Hepatocyte (in vitro differentiated cells): ENCODE results near the gene PAM. TPM values are rescaled to one million over a fixed set of nuclear protein-coding genes. Genes with fewer than 3 reads are reported as not detected.
"Not testable (repeated sequence)": the region's sequence is repeated elsewhere in the genome, so short reads cannot be mapped to it uniquely, and the experiment has no call there.

Source experiments
- DNase-seq: peaks from one replicate; pipeline ENCODE4 v3.0.0-alpha.2; 2016; ENCODE audit warnings: low spot score
- H2AFZ ChIP-seq: fragments of 200-600 bp; sonication (generic); 2 replicates; pipeline ENCODE4 v1.6.0; 2016; ENCODE audit warnings: antibody characterized with exemption, mild to moderate bottlenecking
- H3K27ac ChIP-seq: fragments of 200-600 bp; sonication (generic); 2 replicates; pipeline ENCODE4 v1.5.1; 2016; ENCODE audit warnings: mild to moderate bottlenecking
- H3K27me3 ChIP-seq: fragments of 200-600 bp; sonication (generic); 2 replicates; pipeline ENCODE4 v1.6.1; 2016
- H3K36me3 ChIP-seq: fragments of 200-600 bp; sonication (generic); replicated peaks from 2 replicates; pipeline ENCODE4 v1.5.1; 2016; ENCODE audit warnings: low read depth; ENCODE audit not compliant: insufficient read depth
- H3K4me1 ChIP-seq: fragments of 200-600 bp; sonication (generic); 2 replicates; pipeline ENCODE4 v1.5.1; 2016; ENCODE audit warnings: mild to moderate bottlenecking, moderate library complexity; ENCODE audit not compliant: insufficient read depth
- H3K4me2 ChIP-seq: fragments of 200-600 bp; sonication (generic); 2 replicates; pipeline ENCODE4 v1.6.0; 2016
- H3K4me3 ChIP-seq: fragments of 200-600 bp; sonication (generic); 2 replicates; pipeline ENCODE4 v1.5.1; 2016; ENCODE audit warnings: mild to moderate bottlenecking
- H3K79me2 ChIP-seq: fragments of 200-600 bp; sonication (generic); 2 replicates; pipeline ENCODE4 v1.6.0; 2017; ENCODE audit warnings: mild to moderate bottlenecking
- H3K9me2 ChIP-seq: fragments of 200-600 bp; sonication (generic); replicated peaks from 2 replicates; pipeline ENCODE4 v1.6.0; 2017; ENCODE audit warnings: mild to moderate bottlenecking; ENCODE audit not compliant: insufficient read depth
- H3K9me3 ChIP-seq: fragments of 200-600 bp; sonication (generic); 2 replicates; pipeline ENCODE4 v1.5.1; 2016; ENCODE audit warnings: low read depth, mild to moderate bottlenecking
- H4K20me1 ChIP-seq: fragments of 200-600 bp; sonication (generic); 2 replicates; pipeline ENCODE4 v1.6.0; 2016; ENCODE audit warnings: mild to moderate bottlenecking; ENCODE audit not compliant: insufficient read depth, poor library complexity, severe bottlenecking
- CTCF ChIP-seq: fragments of 200-600 bp; sonication (generic); IDR thresholded peaks from 2 replicates; pipeline ENCODE4 v1.5.1; 2016; ENCODE audit warnings: antibody characterized with exemption, mild to moderate bottlenecking; ENCODE audit not compliant: poor library complexity
- EZH2 ChIP-seq: fragments of 200-600 bp; sonication (generic); IDR thresholded peaks from 2 replicates; pipeline ENCODE4 v1.6.1; 2016; ENCODE audit warnings: antibody characterized with exemption, mild to moderate bottlenecking, borderline replicate concordance
- EZH2phosphoT487 ChIP-seq: fragments of 200-600 bp; sonication (generic); IDR thresholded peaks from one replicate; pipeline ENCODE4 v1.6.1; 2018; ENCODE audit warnings: antibody characterized with exemption, mild to moderate bottlenecking, low read depth, moderate library complexity; ENCODE audit not compliant: unreplicated experiment, severe bottlenecking
- WGBS: methylation state at CpG from one replicate; pipeline ENCODE4 v1.1.6; 2016; ENCODE audit warnings: low lambda C conversion rate; ENCODE audit errors: missing lambda C conversion rate; 5-methylcytosine and 5-hydroxymethylcytosine counted together
- polyA plus RNA-seq: library from polyadenylated mRNA; unstranded; fragments of >200 nt; fragmentation: Nextera tagmentation; extraction: Ambion mirVana; gene quantifications from 2 replicates; pipeline ENCODE4 v1.2.1, GENCODE V29; 2016
- total RNA-seq: library from RNA; depleted of rRNA; stranded (reverse); fragments of >200 nt; gene quantifications from 2 replicates; pipeline ENCODE4 v1.2.3, GENCODE V29; 2014

The PAM gene
- total and polyA plus RNA-seq, 2 experiments from 2014 or later = 118 to 158 TPM

GRCh38 chr5:102747386-102748166, 7.5 kb upstream of the PAM start:
- H3K27me3 ChIP-seq = peaks cover 3% of the 10 kb centered on the region
- H3K9me3 ChIP-seq = no peaks in the 10 kb centered on the region
- no peaks in the 10 kb centered on the region for H3K36me3 ChIP-seq
- no peak overlapping the region for H2AFZ ChIP-seq
- H3K4me1 ChIP-seq = no peaks in the 10 kb centered on the region
- DNase-seq = no peak
- H3K27ac ChIP-seq = no peak overlapping the region
- no peak for TF ChIP-seq EZH2phosphoT487
- no peak for TF ChIP-seq CTCF
- TF ChIP-seq EZH2 = no peak
- no peak overlapping the region for H3K4me3 ChIP-seq
- H4K20me1 ChIP-seq = no peaks in the 10 kb centered on the region
- no peak overlapping the region for H3K4me2 ChIP-seq
- no peaks in the 10 kb centered on the region for H3K9me2 ChIP-seq
- 60% methylated on average over 4 of the region's 4 CpGs for WGBS
- H3K79me2 ChIP-seq = no peaks in the 10 kb centered on the region

- H2AFZ ChIP-seq = no peak overlapping the region
- no peak overlapping the region for H3K4me3 ChIP-seq
- H4K20me1 ChIP-seq = no peaks in the 10 kb centered on the region
- H3K36me3 ChIP-seq = no peaks in the 10 kb centered on the region
- no peaks in the 10 kb centered on the region for H3K4me1 ChIP-seq
- no peak overlapping the region for H3K4me2 ChIP-seq
- H3K9me3 ChIP-seq = no peaks in the 10 kb centered on the region
- no peaks in the 10 kb centered on the region for H3K9me2 ChIP-seq
- WGBS = 63% methylated on average over 5 of the region's 5 CpGs
- H3K79me2 ChIP-seq = no peaks in the 10 kb centered on the region
- TF ChIP-seq CTCF (no peak), EZH2phosphoT487 (no peak), EZH2 (no peak)
- H3K27ac ChIP-seq = no peak overlapping the region
- H3K27me3 ChIP-seq = peaks cover 3% of the 10 kb centered on the region
- DNase-seq = no peak
These were observed 5.6 kb upstream of the PAM start for GRCh38 chr5:102749416-102750030.

- H3K27me3 ChIP-seq = peaks cover 3% of the 10 kb centered on the region
- 83% methylated on average over 4 of the region's 4 CpGs for WGBS
- no peak overlapping the region for H3K4me2 ChIP-seq
- H3K9me2 ChIP-seq = no peaks in the 10 kb centered on the region
- no peaks in the 10 kb centered on the region for H3K9me3 ChIP-seq
- DNase-seq = no peak
- H2AFZ ChIP-seq = no peak overlapping the region
- no peak overlapping the region for H3K4me3 ChIP-seq
- H4K20me1 ChIP-seq = no peaks in the 10 kb centered on the region
- H3K79me2 ChIP-seq = no peaks in the 10 kb centered on the region
- TF ChIP-seq CTCF (no peak), EZH2 (no peak), EZH2phosphoT487 (no peak)
- no peaks in the 10 kb centered on the region for H3K4me1 ChIP-seq
- H3K27ac ChIP-seq = no peak overlapping the region
- H3K36me3 ChIP-seq = no peaks in the 10 kb centered on the region
These were observed 4.8 kb upstream of the PAM start for GRCh38 chr5:102750151-102750834.

GRCh38 chr5:102751903-102752376, 3.2 kb upstream of the PAM start:
- not testable (repeated sequence) for DNase-seq, H3K79me2 ChIP-seq, H3K4me2 ChIP-seq, H3K27me3 ChIP-seq, H2AFZ ChIP-seq, H3K4me1 ChIP-seq, H3K27ac ChIP-seq, H4K20me1 ChIP-seq, H3K36me3 ChIP-seq, H3K4me3 ChIP-seq, H3K9me3 ChIP-seq, H3K9me2 ChIP-seq
- 99% methylated on average over 26 of the region's 32 CpGs for WGBS
